Neural cell (in vitro differentiated cells): ENCODE data around the gene FHIP1A.

Experiments
- EP300 ChIP-seq: fragments of 450-650 bp; conservative IDR thresholded peaks from 2 replicates; pipeline ENCODE4 v1.6.1; 2014; ENCODE audit warnings: antibody characterized with exemption, mild to moderate bottlenecking, moderate library complexity; ENCODE audit not compliant: poor library complexity, severe bottlenecking
- EZH2 ChIP-seq: fragments of 200-600, 300-800 bp; shearing (Covaris generic), sonication (generic); IDR thresholded peaks from 2 replicates; pipeline ENCODE4 v1.6.1; 2014; ENCODE audit warnings: antibody characterized with exemption, low read length, borderline replicate concordance, mild to moderate bottlenecking; ENCODE audit not compliant: insufficient read depth, poor library complexity, severe bottlenecking
- POLR2AphosphoS5 ChIP-seq: IDR thresholded peaks from 2 replicates; pipeline ENCODE4 v1.6.1; 2012
- RAD21 ChIP-seq: fragments of 450-650 bp; conservative IDR thresholded peaks from 2 replicates; pipeline ENCODE4 v1.6.1; 2014; ENCODE audit warnings: antibody characterized with exemption, mild to moderate bottlenecking, moderate library complexity
- SMC3 ChIP-seq: fragments of 450-650 bp; conservative IDR thresholded peaks from 2 replicates; pipeline ENCODE4 v1.6.1; 2014; ENCODE audit warnings: antibody characterized with exemption, mild to moderate bottlenecking, moderate library complexity; ENCODE audit not compliant: poor library complexity
- TAF1 ChIP-seq: IDR thresholded peaks from 2 replicates; pipeline ENCODE4 v1.6.1; 2012; ENCODE audit warnings: low read depth
- TF ChIP-seq, protein P1 (sequence below): fragments of 450-650 bp; IDR thresholded peaks from 2 replicates; pipeline ENCODE4 v1.5.1; 2014; ENCODE audit warnings: antibody characterized with exemption, mild to moderate bottlenecking, moderate library complexity; ENCODE audit not compliant: poor library complexity, severe bottlenecking
- TF ChIP-seq, protein P2 (sequence below): IDR thresholded peaks from 2 replicates; pipeline ENCODE4 v1.6.1; 2012; ENCODE audit warnings: borderline replicate concordance

DNA sequence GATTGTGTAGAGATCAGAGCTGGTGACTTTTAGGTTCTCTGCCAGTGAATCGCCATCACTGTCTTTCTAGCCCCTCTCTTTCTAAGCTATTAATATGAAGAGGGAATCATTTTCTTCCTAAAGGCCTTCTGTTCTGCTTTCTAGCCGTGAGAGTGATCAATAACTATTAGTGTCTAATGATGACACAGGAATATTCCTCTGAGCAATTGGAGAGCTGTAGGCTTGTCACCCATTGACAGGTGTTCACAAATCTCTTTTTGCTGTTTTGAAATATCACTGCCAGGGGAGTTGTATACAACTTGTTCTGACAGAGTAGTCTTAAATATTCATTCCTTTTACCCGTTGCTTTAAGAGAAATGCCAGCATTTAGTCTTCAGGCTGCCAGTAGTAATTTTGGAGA, 13.9 kb downstream of the FHIP1A start:
- peak; percentile 15 for TF ChIP-seq POLR2AphosphoS5
- TF ChIP-seq SMC3: no peak
- TF ChIP-seq, protein P1, sequence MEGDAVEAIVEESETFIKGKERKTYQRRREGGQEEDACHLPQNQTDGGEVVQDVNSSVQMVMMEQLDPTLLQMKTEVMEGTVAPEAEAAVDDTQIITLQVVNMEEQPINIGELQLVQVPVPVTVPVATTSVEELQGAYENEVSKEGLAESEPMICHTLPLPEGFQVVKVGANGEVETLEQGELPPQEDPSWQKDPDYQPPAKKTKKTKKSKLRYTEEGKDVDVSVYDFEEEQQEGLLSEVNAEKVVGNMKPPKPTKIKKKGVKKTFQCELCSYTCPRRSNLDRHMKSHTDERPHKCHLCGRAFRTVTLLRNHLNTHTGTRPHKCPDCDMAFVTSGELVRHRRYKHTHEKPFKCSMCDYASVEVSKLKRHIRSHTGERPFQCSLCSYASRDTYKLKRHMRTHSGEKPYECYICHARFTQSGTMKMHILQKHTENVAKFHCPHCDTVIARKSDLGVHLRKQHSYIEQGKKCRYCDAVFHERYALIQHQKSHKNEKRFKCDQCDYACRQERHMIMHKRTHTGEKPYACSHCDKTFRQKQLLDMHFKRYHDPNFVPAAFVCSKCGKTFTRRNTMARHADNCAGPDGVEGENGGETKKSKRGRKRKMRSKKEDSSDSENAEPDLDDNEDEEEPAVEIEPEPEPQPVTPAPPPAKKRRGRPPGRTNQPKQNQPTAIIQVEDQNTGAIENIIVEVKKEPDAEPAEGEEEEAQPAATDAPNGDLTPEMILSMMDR: no peak
- TF ChIP-seq TAF1: no peak
- peak; percentile 57 for TF ChIP-seq EP300
- TF ChIP-seq, protein P2, sequence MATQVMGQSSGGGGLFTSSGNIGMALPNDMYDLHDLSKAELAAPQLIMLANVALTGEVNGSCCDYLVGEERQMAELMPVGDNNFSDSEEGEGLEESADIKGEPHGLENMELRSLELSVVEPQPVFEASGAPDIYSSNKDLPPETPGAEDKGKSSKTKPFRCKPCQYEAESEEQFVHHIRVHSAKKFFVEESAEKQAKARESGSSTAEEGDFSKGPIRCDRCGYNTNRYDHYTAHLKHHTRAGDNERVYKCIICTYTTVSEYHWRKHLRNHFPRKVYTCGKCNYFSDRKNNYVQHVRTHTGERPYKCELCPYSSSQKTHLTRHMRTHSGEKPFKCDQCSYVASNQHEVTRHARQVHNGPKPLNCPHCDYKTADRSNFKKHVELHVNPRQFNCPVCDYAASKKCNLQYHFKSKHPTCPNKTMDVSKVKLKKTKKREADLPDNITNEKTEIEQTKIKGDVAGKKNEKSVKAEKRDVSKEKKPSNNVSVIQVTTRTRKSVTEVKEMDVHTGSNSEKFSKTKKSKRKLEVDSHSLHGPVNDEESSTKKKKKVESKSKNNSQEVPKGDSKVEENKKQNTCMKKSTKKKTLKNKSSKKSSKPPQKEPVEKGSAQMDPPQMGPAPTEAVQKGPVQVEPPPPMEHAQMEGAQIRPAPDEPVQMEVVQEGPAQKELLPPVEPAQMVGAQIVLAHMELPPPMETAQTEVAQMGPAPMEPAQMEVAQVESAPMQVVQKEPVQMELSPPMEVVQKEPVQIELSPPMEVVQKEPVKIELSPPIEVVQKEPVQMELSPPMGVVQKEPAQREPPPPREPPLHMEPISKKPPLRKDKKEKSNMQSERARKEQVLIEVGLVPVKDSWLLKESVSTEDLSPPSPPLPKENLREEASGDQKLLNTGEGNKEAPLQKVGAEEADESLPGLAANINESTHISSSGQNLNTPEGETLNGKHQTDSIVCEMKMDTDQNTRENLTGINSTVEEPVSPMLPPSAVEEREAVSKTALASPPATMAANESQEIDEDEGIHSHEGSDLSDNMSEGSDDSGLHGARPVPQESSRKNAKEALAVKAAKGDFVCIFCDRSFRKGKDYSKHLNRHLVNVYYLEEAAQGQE: no peak
- TF ChIP-seq RAD21: no peak
- no peak for TF ChIP-seq EZH2
